Right lobe of liver (tissue), 4 donors: ENCODE measurements around the gene BCL10.

Experiments used
- CTCF ChIP-seq, 4 donors: fragments of 200-600 bp in 3 of 4; fragments of 450-650 bp in 1 of 4; IDR thresholded peaks; one replicate each; pipeline versions ENCODE4 v1.5.1 to v1.8.0; 2016 to 2022; ENCODE audit warnings: antibody characterized with exemption in 4 of 4, mild to moderate bottlenecking in 2 of 4
- POLR2A ChIP-seq: fragments of 450-650 bp; IDR thresholded peaks from one replicate; pipeline ENCODE4 v1.6.1; 2017; ENCODE audit warnings: antibody characterized with exemption, mild to moderate bottlenecking
- donor health status: DM: no; HTN: no; CAD: no.
- donor health status: DM: no; HTN: no; CAD: no.
- donor health status: DM: no; HTN: yes; CAD: no.

- no peak for TF ChIP-seq POLR2A
- TF ChIP-seq CTCF (IDR thresholded peaks at IDR 0.05): no peak
These were observed 32.0 kb downstream of the BCL10 start for GRCh38 chr1:85244271-85245061.
